ENCODE results near the gene FIG4.
"Not testable (repeated sequence)": the region's sequence is repeated elsewhere in the genome, so short reads cannot be mapped to it uniquely, and the experiment has no call there.

The FIG4 gene

DNA sequence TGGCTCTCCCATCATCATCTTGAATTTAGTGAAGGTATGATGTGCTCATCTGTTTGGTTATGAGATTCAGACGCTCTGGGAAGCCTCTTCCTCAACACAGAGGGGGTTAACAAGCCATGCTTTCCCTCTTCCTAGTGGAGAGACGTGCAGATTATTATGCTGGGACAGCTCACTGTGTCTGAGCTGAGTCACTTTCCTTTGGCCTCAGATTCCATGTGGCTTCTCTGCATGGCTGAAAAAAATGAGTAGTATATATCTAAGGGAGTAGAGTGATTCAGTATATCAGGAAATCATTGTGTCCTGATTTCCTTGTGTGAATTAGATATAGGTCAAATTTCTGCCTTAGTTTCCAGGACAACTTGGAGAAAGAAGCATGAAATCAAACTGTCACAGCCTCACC, 52.6 kb downstream of the FIG4 start:
- Histone ChIP-seq H3K27ac (replicated peaks; ENCODE audit: low read length) (no peak overlapping the region), H3K27me3 (ENCODE audit: control insufficient read depth in 3 of 3, insufficient read depth in 3 of 3, low read depth in 1 of 3, low read length in 3 of 3) (no peaks in the 10 kb centered on the region), H3K4me3 (ENCODE audit: low read length in 2 of 2) (no peak overlapping the region), H2AK5ac (ENCODE audit: low read depth, low read length) (no peak overlapping the region), H2AFZ (ENCODE audit: low read length) (no peak overlapping the region), H3K36me3 (replicated peaks in 1 of 2; ENCODE audit: control insufficient read depth in 2 of 2, insufficient read depth in 2 of 2, low read length in 2 of 2) (peaks cover 0 to 3% of the 10 kb centered on the region in 2 donors), H3K4me1 (ENCODE audit: control insufficient read depth in 2 of 2, insufficient read depth in 1 of 2, low read depth in 1 of 2, low read length in 2 of 2) (no peaks in the 10 kb centered on the region), H2BK12ac (ENCODE audit: low read length) (no peak overlapping the region), H3K4ac (ENCODE audit: low read length) (no peak overlapping the region), H3K79me1 (ENCODE audit: low read depth, low read length) (no peaks in the 10 kb centered on the region), H2BK15ac (ENCODE audit: low read length) (no peak overlapping the region), H2BK5ac (ENCODE audit: low read length) (no peak overlapping the region), H4K8ac (ENCODE audit: low read depth, low read length) (no peak overlapping the region), H3K14ac (ENCODE audit: low read length) (no peak overlapping the region), H3K9ac (ENCODE audit: low read depth, low read length, poor library complexity) (no peak overlapping the region), H3K23ac (ENCODE audit: low read depth, low read length, poor library complexity) (no peak overlapping the region), H3K18ac (ENCODE audit: low read length) (no peak overlapping the region), H3K9me3 (replicated peaks in 1 of 2; ENCODE audit: control insufficient read depth in 2 of 2, insufficient read depth in 1 of 2, low read depth in 1 of 2, low read length in 2 of 2) (no peaks in the 10 kb centered on the region), H2BK120ac (ENCODE audit: low read depth, low read length) (no peak overlapping the region), H4K91ac (ENCODE audit: low read depth, low read length, poor library complexity) (no peak overlapping the region), H3K4me2 (ENCODE audit: insufficient read depth, low read length, poor library complexity, severe bottlenecking) (no peak overlapping the region)
- no CpG with 5 or more reads among the region's 2 CpGs for WGBS, 2 donors (ENCODE audit: extremely low coverage in 2 of 2, insufficient read length in 2 of 2, insufficient replicate concordance in 1 of 2)
- DNase-seq (ENCODE audit: low spot score) = no peak

DNA sequence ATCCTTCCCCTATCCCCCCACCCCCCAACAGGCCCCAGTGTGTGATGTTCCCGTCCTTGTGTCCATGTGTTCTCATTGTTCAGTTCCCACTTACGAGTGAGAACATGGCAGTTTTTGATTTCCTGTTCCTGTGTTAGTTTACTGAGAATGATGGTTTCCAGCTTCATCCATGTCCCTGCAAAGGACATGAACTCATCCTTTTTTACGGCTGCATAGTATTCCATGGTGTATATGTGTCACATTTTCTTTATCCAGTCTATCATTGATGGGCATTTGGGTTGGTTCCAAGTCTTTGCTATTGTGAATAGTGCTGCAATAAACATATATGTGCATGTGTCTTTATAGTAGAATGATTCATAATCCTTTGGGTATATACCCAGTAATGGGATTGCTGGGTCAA, 53.7 kb downstream of the FIG4 start:
- not testable (repeated sequence) for H3K9ac ChIP-seq (ENCODE audit: low read depth, low read length, poor library complexity); H2BK15ac ChIP-seq (ENCODE audit: low read length); H3K23ac ChIP-seq (ENCODE audit: low read depth, low read length, poor library complexity); H3K18ac ChIP-seq (ENCODE audit: low read length); H3K27me3 ChIP-seq (ENCODE audit: control insufficient read depth in 3 of 3, insufficient read depth in 3 of 3, low read depth in 1 of 3, low read length in 3 of 3); H3K4me2 ChIP-seq (ENCODE audit: insufficient read depth, low read length, poor library complexity, severe bottlenecking); H3K9me3 ChIP-seq (replicated peaks in 1 of 2; ENCODE audit: control insufficient read depth in 2 of 2, insufficient read depth in 1 of 2, low read depth in 1 of 2, low read length in 2 of 2); H3K79me1 ChIP-seq (ENCODE audit: low read depth, low read length); H2AFZ ChIP-seq (ENCODE audit: low read length); H3K4ac ChIP-seq (ENCODE audit: low read length); H2BK12ac ChIP-seq (ENCODE audit: low read length); H3K4me1 ChIP-seq (ENCODE audit: control insufficient read depth in 2 of 2, insufficient read depth in 1 of 2, low read depth in 1 of 2, low read length in 2 of 2); H4K91ac ChIP-seq (ENCODE audit: low read depth, low read length, poor library complexity); H2BK120ac ChIP-seq (ENCODE audit: low read depth, low read length); H2AK5ac ChIP-seq (ENCODE audit: low read depth, low read length); H3K14ac ChIP-seq (ENCODE audit: low read length); DNase-seq (ENCODE audit: low spot score); H3K36me3 ChIP-seq (replicated peaks in 1 of 2; ENCODE audit: control insufficient read depth in 2 of 2, insufficient read depth in 2 of 2, low read length in 2 of 2); H4K8ac ChIP-seq (ENCODE audit: low read depth, low read length); H2BK5ac ChIP-seq (ENCODE audit: low read length); H3K4me3 ChIP-seq (ENCODE audit: low read length in 2 of 2); H3K27ac ChIP-seq (replicated peaks; ENCODE audit: low read length)
- no CpG with 5 or more reads among the region's 3 CpGs for WGBS, 2 donors (ENCODE audit: extremely low coverage in 2 of 2, insufficient read length in 2 of 2, insufficient replicate concordance in 1 of 2)

GRCh38 chr6:109747221-109747620, 56.1 kb downstream of the FIG4 start:
- no peak for DNase-seq (ENCODE audit: low spot score)
- no peak overlapping the region for H3K9ac ChIP-seq (ENCODE audit: low read depth, low read length, poor library complexity)
- WGBS, 2 donors (ENCODE audit: extremely low coverage in 2 of 2, insufficient read length in 2 of 2, insufficient replicate concordance in 1 of 2) = no CpG with 5 or more reads among the region's 2 CpGs
- H3K23ac ChIP-seq (ENCODE audit: low read depth, low read length, poor library complexity) = no peak overlapping the region
- no peak overlapping the region for H3K27ac ChIP-seq (replicated peaks; ENCODE audit: low read length)
- no peaks in the 10 kb centered on the region for H3K79me1 ChIP-seq (ENCODE audit: low read depth, low read length)
- no peak overlapping the region for H3K18ac ChIP-seq (ENCODE audit: low read length)
- H4K8ac ChIP-seq (ENCODE audit: low read depth, low read length) = no peak overlapping the region
- H2AK5ac ChIP-seq (ENCODE audit: low read depth, low read length) = no peak overlapping the region
- H2BK5ac ChIP-seq (ENCODE audit: low read length) = no peak overlapping the region
- no peak overlapping the region for H3K14ac ChIP-seq (ENCODE audit: low read length)
- H3K27me3 ChIP-seq (ENCODE audit: control insufficient read depth in 3 of 3, insufficient read depth in 3 of 3, low read depth in 1 of 3, low read length in 3 of 3) = no peaks in the 10 kb centered on the region
- no peak overlapping the region for H2BK15ac ChIP-seq (ENCODE audit: low read length)
- H3K4ac ChIP-seq (ENCODE audit: low read length) = no peak overlapping the region
- H2AFZ ChIP-seq (ENCODE audit: low read length) = no peak overlapping the region
- H2BK12ac ChIP-seq (ENCODE audit: low read length) = no peak overlapping the region
- no peaks in the 10 kb centered on the region for H3K4me1 ChIP-seq (ENCODE audit: control insufficient read depth in 2 of 2, insufficient read depth in 1 of 2, low read depth in 1 of 2, low read length in 2 of 2)
- H3K9me3 ChIP-seq (replicated peaks in 1 of 2; ENCODE audit: control insufficient read depth in 2 of 2, insufficient read depth in 1 of 2, low read depth in 1 of 2, low read length in 2 of 2) = no peaks in the 10 kb centered on the region
- H3K4me2 ChIP-seq (ENCODE audit: insufficient read depth, low read length, poor library complexity, severe bottlenecking) = no peak overlapping the region
- no peak overlapping the region for H3K4me3 ChIP-seq (ENCODE audit: low read length in 2 of 2)
- H2BK120ac ChIP-seq (ENCODE audit: low read depth, low read length) = no peak overlapping the region
- H4K91ac ChIP-seq (ENCODE audit: low read depth, low read length, poor library complexity) = no peak overlapping the region
- no peaks in the 10 kb centered on the region for H3K36me3 ChIP-seq (replicated peaks in 1 of 2; ENCODE audit: control insufficient read depth in 2 of 2, insufficient read depth in 2 of 2, low read length in 2 of 2)

- no peak overlapping the region for H3K9ac ChIP-seq (ENCODE audit: low read depth, low read length, poor library complexity)
- H4K91ac ChIP-seq (ENCODE audit: low read depth, low read length, poor library complexity) = no peak overlapping the region
- no peaks in the 10 kb centered on the region for H3K9me3 ChIP-seq (replicated peaks in 1 of 2; ENCODE audit: control insufficient read depth in 2 of 2, insufficient read depth in 1 of 2, low read depth in 1 of 2, low read length in 2 of 2)
- DNase-seq (ENCODE audit: low spot score) = no peak
- H2AK5ac ChIP-seq (ENCODE audit: low read depth, low read length) = no peak overlapping the region
- no peak overlapping the region for H3K18ac ChIP-seq (ENCODE audit: low read length)
- H2BK120ac ChIP-seq (ENCODE audit: low read depth, low read length) = no peak overlapping the region
- H3K4ac ChIP-seq (ENCODE audit: low read length) = no peak overlapping the region
- no peak overlapping the region for H4K8ac ChIP-seq (ENCODE audit: low read depth, low read length)
- H2BK15ac ChIP-seq (ENCODE audit: low read length) = no peak overlapping the region
- no CpG with 5 or more reads among the region's 3 CpGs for WGBS, 2 donors (ENCODE audit: extremely low coverage in 2 of 2, insufficient read length in 2 of 2, insufficient replicate concordance in 1 of 2)
- no peak overlapping the region for H3K4me2 ChIP-seq (ENCODE audit: insufficient read depth, low read length, poor library complexity, severe bottlenecking)
- no peaks in the 10 kb centered on the region for H3K27me3 ChIP-seq (ENCODE audit: control insufficient read depth in 3 of 3, insufficient read depth in 3 of 3, low read depth in 1 of 3, low read length in 3 of 3)
- H3K14ac ChIP-seq (ENCODE audit: low read length) = no peak overlapping the region
- H2BK5ac ChIP-seq (ENCODE audit: low read length) = no peak overlapping the region
- no peak overlapping the region for H2AFZ ChIP-seq (ENCODE audit: low read length)
- no peaks in the 10 kb centered on the region for H3K79me1 ChIP-seq (ENCODE audit: low read depth, low read length)
- H3K4me3 ChIP-seq (ENCODE audit: low read length in 2 of 2) = no peak overlapping the region
- no peaks in the 10 kb centered on the region for H3K36me3 ChIP-seq (replicated peaks in 1 of 2; ENCODE audit: control insufficient read depth in 2 of 2, insufficient read depth in 2 of 2, low read length in 2 of 2)
- H3K27ac ChIP-seq (replicated peaks; ENCODE audit: low read length) = no peak overlapping the region
- H3K23ac ChIP-seq (ENCODE audit: low read depth, low read length, poor library complexity) = no peak overlapping the region
- no peak overlapping the region for H2BK12ac ChIP-seq (ENCODE audit: low read length)
- H3K4me1 ChIP-seq (ENCODE audit: control insufficient read depth in 2 of 2, insufficient read depth in 1 of 2, low read depth in 1 of 2, low read length in 2 of 2) = peaks cover 0 to 2% of the 10 kb centered on the region in 2 donors
These were observed 68.2 kb downstream of the FIG4 start for GRCh38 chr6:109759098-109759955.
